ENCODE results near the gene RD3L.

RD3L gene

DNA sequence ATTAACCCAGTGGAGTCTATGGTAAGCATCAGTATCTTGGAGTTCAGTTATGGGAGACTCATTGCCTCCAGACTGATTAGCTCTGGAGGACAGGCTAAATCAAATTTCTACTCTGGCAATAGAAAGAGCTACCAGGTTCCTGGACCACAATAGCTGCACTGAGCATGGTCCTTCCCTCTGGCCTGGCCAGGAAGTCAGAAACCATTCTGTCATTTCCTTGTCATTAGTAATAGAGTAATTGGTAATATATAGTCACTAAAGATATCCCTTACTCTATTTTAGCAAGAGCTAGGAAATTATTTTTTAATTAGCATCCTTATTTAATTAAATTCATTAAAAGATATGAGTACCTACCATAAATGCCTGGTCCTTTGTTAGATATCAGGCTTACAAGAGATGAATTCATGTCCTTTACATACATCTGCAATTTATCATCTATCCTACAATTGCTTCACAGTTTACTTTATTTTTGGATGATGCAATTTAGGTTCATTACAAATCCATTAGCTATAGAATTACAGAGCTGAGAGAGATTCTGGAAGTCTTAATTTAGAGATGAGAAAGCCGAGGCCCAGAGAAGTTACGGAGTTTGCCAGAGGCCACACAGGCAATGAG, 37.7 kb downstream of the RD3L start:
- no peak overlapping the region for H3K4me3 ChIP-seq (ENCODE audit: low read length)
- TF ChIP-seq CTCF (conservative IDR thresholded peaks at IDR 0.05; ENCODE audit: low read length) = no peak
- DNase-seq (ENCODE audit: low read depth) = no peak

- TF ChIP-seq CTCF (conservative IDR thresholded peaks at IDR 0.05; ENCODE audit: low read length) = no peak
- no peak for DNase-seq (ENCODE audit: low read depth)
- no peak overlapping the region for H3K4me3 ChIP-seq (ENCODE audit: low read length)
Measured at GRCh38 chr14:103899833-103900232, 42.5 kb downstream of the RD3L start.

DNA sequence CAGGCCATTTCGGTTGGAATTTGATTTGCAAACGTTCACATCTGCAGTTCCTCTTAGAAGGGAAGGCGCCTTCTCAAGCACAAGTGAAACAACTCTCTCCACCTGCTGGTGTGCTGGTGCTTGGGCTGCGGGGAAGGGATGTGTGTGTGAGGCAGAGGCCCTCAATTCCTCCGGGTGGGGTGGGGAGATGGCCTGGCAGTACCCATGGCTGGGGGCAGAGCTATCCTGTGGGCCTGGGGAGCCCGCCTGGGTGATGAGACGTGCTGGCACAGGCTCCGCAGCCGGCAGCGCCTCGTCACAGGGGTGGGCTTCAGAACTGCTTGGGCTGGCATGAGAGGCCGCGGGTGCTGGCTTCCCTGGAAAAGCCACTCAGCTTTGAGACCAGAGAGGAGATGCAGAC, 43.0 kb downstream of the RD3L start:
- no peak for TF ChIP-seq CTCF (conservative IDR thresholded peaks at IDR 0.05; ENCODE audit: low read length)
- DNase-seq (ENCODE audit: low read depth) = no peak
- H3K4me3 ChIP-seq (ENCODE audit: low read length) = no peak overlapping the region

- no peak for DNase-seq (ENCODE audit: low read depth)
- no peak overlapping the region for H3K4me3 ChIP-seq (ENCODE audit: low read length)
- no peak for TF ChIP-seq CTCF (conservative IDR thresholded peaks at IDR 0.05; ENCODE audit: low read length)
Measured at GRCh38 chr14:103898711-103899110, 43.6 kb downstream of the RD3L start.

- TF ChIP-seq CTCF (conservative IDR thresholded peaks at IDR 0.05; ENCODE audit: low read length) = no peak
- no peak overlapping the region for H3K4me3 ChIP-seq (ENCODE audit: low read length)
- no peak for DNase-seq (ENCODE audit: low read depth)
Measured at GRCh38 chr14:103898204-103898603, 44.1 kb downstream of the RD3L start.

- TF ChIP-seq CTCF (conservative IDR thresholded peaks at IDR 0.05; ENCODE audit: low read length) = no peak
- no peak for DNase-seq (ENCODE audit: low read depth)
- H3K4me3 ChIP-seq (ENCODE audit: low read length) = no peak overlapping the region
Measured at GRCh38 chr14:103897075-103897947, 45.0 kb downstream of the RD3L start.

GRCh38 chr14:103896578-103896977, 45.8 kb downstream of the RD3L start:
- DNase-seq (ENCODE audit: low read depth) = no peak
- no peak for TF ChIP-seq CTCF (conservative IDR thresholded peaks at IDR 0.05; ENCODE audit: low read length)

More at GRCh38 chr14:103896578-103896977, 45.8 kb downstream of the RD3L start:
- no peak overlapping the region for H3K4me3 ChIP-seq (ENCODE audit: low read length)

All from AG10803 (cell line).